Kidney capillary endothelial cell (primary cell): ENCODE results near the gene AMPH.
"Not testable (repeated sequence)": the region's sequence is repeated elsewhere in the genome, so short reads cannot be mapped to it uniquely, and the experiment has no call there.

Experiments used
- DNase-seq: peaks from one replicate; pipeline ENCODE4 v3.0.0-alpha.2; 2018; ENCODE audit warnings: low spot score

AMPH gene

GRCh38 chr7:38628630-38629385 lies 2.4 kb downstream of the AMPH start:
- DNase-seq = no peak

- DNase-seq = no peak
Measured at GRCh38 chr7:38625866-38626265, 5.3 kb downstream of the AMPH start.

- no peak for DNase-seq
Measured at GRCh38 chr7:38615665-38616064, 15.5 kb downstream of the AMPH start.

GRCh38 chr7:38607466-38607865 lies 23.7 kb downstream of the AMPH start:
- DNase-seq = no peak

GRCh38 chr7:38600741-38601140 lies 30.4 kb downstream of the AMPH start:
- no peak for DNase-seq

GRCh38 chr7:38594949-38595348 lies 36.2 kb downstream of the AMPH start:
- DNase-seq = no peak

GRCh38 chr7:38592737-38593288 lies 38.4 kb downstream of the AMPH start:
- no peak for DNase-seq

GRCh38 chr7:38585572-38586354 lies 45.4 kb downstream of the AMPH start:
- no peak for DNase-seq

GRCh38 chr7:38584443-38585210 lies 46.5 kb downstream of the AMPH start:
- DNase-seq = no peak

- DNase-seq = no peak
Measured at GRCh38 chr7:38580485-38580884, 50.7 kb downstream of the AMPH start.

GRCh38 chr7:38574086-38574485 lies 57.1 kb downstream of the AMPH start:
- no peak for DNase-seq

- not testable (repeated sequence) for DNase-seq
Measured at GRCh38 chr7:38571620-38572019, 59.6 kb downstream of the AMPH start.

- no peak for DNase-seq
Measured at GRCh38 chr7:38568497-38568896, 62.7 kb downstream of the AMPH start.

GRCh38 chr7:38565289-38565688 lies 65.9 kb downstream of the AMPH start:
- no peak for DNase-seq

GRCh38 chr7:38563741-38564140 lies 67.4 kb downstream of the AMPH start:
- DNase-seq = no peak

- no peak for DNase-seq
Measured at GRCh38 chr7:38561166-38561565, 70.0 kb downstream of the AMPH start.

GRCh38 chr7:38558761-38559345 lies 72.3 kb downstream of the AMPH start:
- peak; percentile 36 for DNase-seq

GRCh38 chr7:38554586-38554985 lies 76.6 kb downstream of the AMPH start:
- no peak for DNase-seq

GRCh38 chr7:38550836-38551235 lies 80.3 kb downstream of the AMPH start:
- DNase-seq = no peak

- no peak for DNase-seq
Measured at GRCh38 chr7:38548605-38549004, 82.6 kb downstream of the AMPH start.

GRCh38 chr7:38546763-38547162 lies 84.4 kb downstream of the AMPH start:
- no peak for DNase-seq

- DNase-seq = no peak
Measured at GRCh38 chr7:38545977-38546376, 85.2 kb downstream of the AMPH start.
